Kidney (tissue), 22 donors: Measurements from ENCODE around the gene THTPA. TPM values are rescaled to one million over a fixed set of nuclear protein-coding genes. Genes with fewer than 3 reads are reported as not detected.

ENCODE experiments used
- DNase-seq, 5 donors: peaks; one replicate each; pipeline ENCODE4 v3.0.0-alpha.2; 2013 to 2020
- FAIRE-seq: peaks from 2 replicates; lab custom pipeline; 2012; peaks lifted over from hg19 to GRCh38; lab: Jason Lieb, UNC
- H3K27ac ChIP-seq, 2 donors: one replicate each; pipeline ENCODE4 v1.7.0; 2013; ENCODE audit warnings: low read depth in 2 of 2, low read length in 2 of 2, inconsistent platforms in 1 of 2
- H3K27me3 ChIP-seq: one replicate; pipeline ENCODE4 v1.7.1; 2013; ENCODE audit warnings: low read length, inconsistent platforms; ENCODE audit not compliant: control insufficient read depth, insufficient read depth
- H3K36me3 ChIP-seq, 3 donors: one replicate each; pipeline versions ENCODE4 v1.7.0 to v1.7.1; 2013; ENCODE audit warnings: low read length in 3 of 3, control low read depth in 1 of 3, inconsistent platforms in 1 of 3; ENCODE audit not compliant: insufficient read depth in 3 of 3, control insufficient read depth in 2 of 3
- H3K4me1 ChIP-seq, 3 donors: one replicate each; pipeline versions ENCODE4 v1.7.0 to v1.7.1; 2013; ENCODE audit warnings: low read length in 3 of 3, inconsistent platforms in 1 of 3, low read depth in 1 of 3; ENCODE audit not compliant: control insufficient read depth in 2 of 3, insufficient read depth in 2 of 3
- H3K4me3 ChIP-seq, 3 donors: one replicate each; pipeline versions ENCODE4 v1.7.0 to v1.8.1; 2013; ENCODE audit warnings: low read length in 3 of 3, control low read depth in 1 of 3, inconsistent platforms in 1 of 3
- H3K9ac ChIP-seq, 3 donors: one replicate each; pipeline versions ENCODE4 v1.7.0 to v1.7.1; 2013; ENCODE audit warnings: low read length in 3 of 3, control low read depth in 1 of 3, inconsistent platforms in 1 of 3
- H3K9me3 ChIP-seq, 3 donors: one replicate each; pipeline versions ENCODE4 v1.7.0 to v1.7.1; 2013; ENCODE audit warnings: low read length in 3 of 3, control low read depth in 1 of 3, inconsistent platforms in 1 of 3; ENCODE audit not compliant: control insufficient read depth in 2 of 3, insufficient read depth in 1 of 3
- intact Hi-C: fragments of 100-400 bp; cut with DNase I; formaldehyde crosslinking; loops from one replicate; pipeline ENCODE4 v1.11.1; 2022
- long read RNA-seq, 10 donors: library from polyadenylated mRNA in 1 of 10; unstranded in 1 of 10; transcript quantifications; one replicate each; pipeline ENCODE4 v2.0.0 and lab custom pipeline, GENCODE V29; 2021 to 2026
- polyA plus RNA-seq: library from polyadenylated mRNA; stranded (reverse); fragments of 350-450 nt; fragmentation: Illumina TruSeq; extraction: RNeasy Lipid Tissue Mini Kit (QIAGEN cat#74804); gene quantifications from one replicate; pipeline ENCODE4 v1.2.3, GENCODE V29; 2014; ENCODE audit warnings: low read depth, low replicate concordance; ENCODE audit not compliant: insufficient read depth
- total RNA-seq: library from RNA; stranded (reverse); fragmentation: NEBNext Ultra II Directional; extraction: Animal tissue kit (Norgen Biotek cat#: 25700); gene quantifications from one replicate; pipeline ENCODE4 v1.2.1, GENCODE V29; 2021
- TF ChIP-seq, protein P1 (sequence below): IDR thresholded peaks from 3 replicates; pipeline ENCODE4 v1.5.1; 2012; ENCODE audit warnings: mild to moderate bottlenecking, moderate library complexity, borderline replicate concordance; ENCODE audit not compliant: insufficient read depth; ENCODE audit errors: extremely low read depth
- donor health status: control.
- donor health status: control.
- donor health status: control.
- donor health status: control.
- donor health status: control.
- donor health status: DM: yes; HTN: yes; CAD: no.
- donor health status: Normal renal cell carcinoma (clear cell type).

The THTPA gene, protein sequence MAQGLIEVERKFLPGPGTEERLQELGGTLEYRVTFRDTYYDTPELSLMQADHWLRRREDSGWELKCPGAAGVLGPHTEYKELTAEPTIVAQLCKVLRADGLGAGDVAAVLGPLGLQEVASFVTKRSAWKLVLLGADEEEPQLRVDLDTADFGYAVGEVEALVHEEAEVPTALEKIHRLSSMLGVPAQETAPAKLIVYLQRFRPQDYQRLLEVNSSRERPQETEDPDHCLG
- total RNA-seq (24.4 TPM), polyA plus RNA-seq (38.4 TPM)
- long read RNA-seq, donor 1, partial matches to known transcripts, result 0 of 6 reads
- long read RNA-seq, donor 1, other reads (novel, unspliced or antisense), result 0 of 6 reads
- long read RNA-seq, donor 2, partial matches to known transcripts, result 0 of 4 reads
- long read RNA-seq, donor 2, other reads (novel, unspliced or antisense), result 0 of 4 reads
- long read RNA-seq, donor 3, transcript THTPA-205 (2 exons, 571 nt), result major isoform, 5 of 8 reads
- long read RNA-seq, donor 3, partial matches to known transcripts, result 0 of 8 reads
- long read RNA-seq, donor 3, other reads (novel, unspliced or antisense), result 0 of 8 reads
- long read RNA-seq, donor 4, transcript THTPA-201 (2 exons, 2,860 nt), result major isoform, 6 of 8 reads
- long read RNA-seq, donor 4, partial matches to known transcripts, result 0 of 8 reads
- long read RNA-seq, donor 4, other reads (novel, unspliced or antisense), result 0 of 8 reads
- long read RNA-seq, donor 5, result 0 reads
- long read RNA-seq, donor 6, partial matches to known transcripts, result 0 of 2 reads
- long read RNA-seq, donor 6, other reads (novel, unspliced or antisense), result 0 of 2 reads
- long read RNA-seq, donor 7, transcript THTPA-205 (2 exons, 571 nt), result minor isoform, 8 of 25 reads
- long read RNA-seq, donor 7, transcript THTPA-201 (2 exons, 2,860 nt), result major isoform, 14 of 25 reads
- long read RNA-seq, donor 7, partial matches to known transcripts, result 0 of 25 reads
- long read RNA-seq, donor 7, other reads (novel, unspliced or antisense), result 1 of 25 reads
- long read RNA-seq, donor 8, partial matches to known transcripts, result 0 of 5 reads
- long read RNA-seq, donor 8, other reads (novel, unspliced or antisense), result 0 of 5 reads
- long read RNA-seq, donor 9, partial matches to known transcripts, result 0 of 2 reads
- long read RNA-seq, donor 9, other reads (novel, unspliced or antisense), result 0 of 2 reads
- long read RNA-seq, donor 10, partial matches to known transcripts, result 0 of 8 reads
- long read RNA-seq, donor 10, other reads (novel, unspliced or antisense), result 0 of 8 reads

DNA sequence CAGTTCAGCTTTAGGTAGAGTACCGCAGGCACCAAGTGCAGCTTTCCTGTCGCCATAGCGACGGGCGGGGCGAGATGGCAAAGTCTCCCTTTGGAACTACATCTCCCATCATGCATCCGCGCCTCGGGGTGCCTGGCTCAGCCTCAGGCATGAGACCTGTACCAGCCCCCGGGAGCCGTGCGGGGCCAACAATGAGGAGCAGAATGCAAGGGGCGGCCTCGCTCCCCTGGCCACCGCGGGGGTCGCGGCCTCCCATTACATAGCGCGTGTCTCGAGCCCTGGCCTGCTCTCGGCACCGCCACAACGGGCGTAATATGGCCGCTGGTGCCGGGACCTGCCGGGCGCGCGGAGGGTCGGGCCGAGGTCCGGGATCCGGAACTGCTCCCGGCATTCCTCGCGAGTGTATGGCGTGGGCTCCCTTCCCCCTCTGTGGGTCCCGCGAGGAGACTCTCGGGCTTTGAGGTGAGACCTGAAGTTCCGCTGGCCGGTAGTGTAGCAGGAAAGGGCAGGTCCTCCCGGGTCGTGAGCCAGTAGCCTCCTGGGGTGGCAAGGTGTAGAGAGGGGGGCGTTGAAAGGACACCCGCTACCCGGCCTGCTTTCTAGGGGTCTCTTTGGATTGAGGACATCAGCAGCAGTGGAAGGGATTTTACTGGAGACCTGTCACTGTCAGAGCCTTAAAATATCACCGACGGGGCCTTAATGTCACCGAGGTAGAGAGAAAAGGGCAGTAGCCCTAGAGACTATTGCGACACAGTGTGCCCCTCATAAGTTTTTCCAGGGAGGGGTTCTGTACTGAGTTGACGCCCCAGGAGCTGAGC, at the start of gene THTPA:
TSS of gene THTPA (plus strand) at position 390 of the 818 bp plus-strand sequence. CDS start 487 bp downstream, outside the sequence.
- peak within 1 kb of the TSS; percentile 56 to 88 (median 85) for H3K4me3 ChIP-seq
- FAIRE-seq, result no peak
- intact Hi-C loops, result no loop called here

DNA sequence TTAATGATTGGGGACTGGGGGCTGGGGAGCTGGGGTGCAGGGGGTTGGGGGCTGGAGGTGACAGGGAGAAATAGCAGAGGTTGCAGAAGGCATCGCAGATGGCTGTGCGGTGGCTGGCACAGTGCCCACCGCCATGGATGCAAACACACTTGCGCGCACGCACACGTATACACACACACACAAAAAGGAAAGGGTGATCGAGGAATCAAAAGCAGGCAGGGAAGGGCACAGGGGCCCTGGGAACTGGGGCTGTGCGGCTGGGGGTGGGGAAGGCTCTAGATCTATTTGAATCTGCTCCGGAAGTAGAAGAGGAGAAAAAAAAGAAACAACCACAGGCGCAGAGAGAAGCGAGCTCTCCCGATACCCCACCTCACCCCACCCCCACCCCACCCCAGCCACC, 43.9 kb upstream of the THTPA start:
- no peak overlapping the region for H3K4me3 ChIP-seq

More for the DNA sequence above, at the start of gene THTPA:
- TF ChIP-seq, protein P1, sequence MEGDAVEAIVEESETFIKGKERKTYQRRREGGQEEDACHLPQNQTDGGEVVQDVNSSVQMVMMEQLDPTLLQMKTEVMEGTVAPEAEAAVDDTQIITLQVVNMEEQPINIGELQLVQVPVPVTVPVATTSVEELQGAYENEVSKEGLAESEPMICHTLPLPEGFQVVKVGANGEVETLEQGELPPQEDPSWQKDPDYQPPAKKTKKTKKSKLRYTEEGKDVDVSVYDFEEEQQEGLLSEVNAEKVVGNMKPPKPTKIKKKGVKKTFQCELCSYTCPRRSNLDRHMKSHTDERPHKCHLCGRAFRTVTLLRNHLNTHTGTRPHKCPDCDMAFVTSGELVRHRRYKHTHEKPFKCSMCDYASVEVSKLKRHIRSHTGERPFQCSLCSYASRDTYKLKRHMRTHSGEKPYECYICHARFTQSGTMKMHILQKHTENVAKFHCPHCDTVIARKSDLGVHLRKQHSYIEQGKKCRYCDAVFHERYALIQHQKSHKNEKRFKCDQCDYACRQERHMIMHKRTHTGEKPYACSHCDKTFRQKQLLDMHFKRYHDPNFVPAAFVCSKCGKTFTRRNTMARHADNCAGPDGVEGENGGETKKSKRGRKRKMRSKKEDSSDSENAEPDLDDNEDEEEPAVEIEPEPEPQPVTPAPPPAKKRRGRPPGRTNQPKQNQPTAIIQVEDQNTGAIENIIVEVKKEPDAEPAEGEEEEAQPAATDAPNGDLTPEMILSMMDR, result no peak
- H3K9me3 ChIP-seq, result no peaks in the 10 kb centered on the region
- H3K36me3 ChIP-seq, result peaks cover 2 to 11% (median 4%) of the 10 kb centered on the region in 3 donors
- peak within 1 kb of the TSS; percentile 97 to 98 for H3K27ac ChIP-seq
- DNase-seq, result peak; percentile 93 to 97 (median 95)
- H3K27me3 ChIP-seq, result no peaks in the 10 kb centered on the region
- peaks cover 0 to 18% (median 5%) of the 10 kb centered on the region in 3 donors for H3K4me1 ChIP-seq
- peak within 1 kb of the TSS; percentile 65 to 98 (median 89) for H3K9ac ChIP-seq

More for the DNA sequence above, 43.9 kb upstream of the THTPA start:
- Histone ChIP-seq H3K9ac (no peak overlapping the region), H3K27me3 (no peaks in the 10 kb centered on the region), H3K4me1 (no peaks in the 10 kb centered on the region), H3K9me3 (no peaks in the 10 kb centered on the region), H3K36me3 (no peaks in the 10 kb centered on the region), H3K27ac (no peak overlapping the region)
- DNase-seq (no peak), FAIRE-seq (no peak)
- TF ChIP-seq, protein P1, result no peak
- intact Hi-C loops, result no loop called here
